ENCODE results near the gene ZFYVE26.

DNA sequence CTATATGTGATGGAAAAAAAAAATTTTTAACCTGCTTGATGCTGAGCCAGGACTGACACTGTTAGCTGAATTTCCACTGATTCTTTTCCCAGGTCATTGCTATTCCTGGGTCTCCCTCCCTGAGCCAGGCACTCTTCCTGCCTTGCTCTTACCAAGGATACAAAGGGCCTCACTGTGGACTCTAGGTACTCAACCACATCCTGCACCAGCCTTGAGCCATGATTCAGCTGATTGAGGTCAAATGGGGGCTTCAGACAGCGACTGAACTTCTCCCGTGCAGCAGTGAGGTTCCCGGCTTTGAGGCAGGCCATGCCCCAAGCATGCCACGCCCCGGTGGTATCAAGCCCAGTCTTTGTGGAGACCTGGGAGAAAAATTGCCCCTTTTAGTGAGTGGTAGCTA lies 54.3 kb downstream of the ZFYVE26 start:
- TF ChIP-seq EZH2 (IDR thresholded peaks at IDR 0.05) (no peak), FOXP2 (optimal IDR thresholded peaks at IDR 0.05; ENCODE audit: control extremely low read depth, extremely low read length, insufficient read depth) (no peak)
